ELF-1 (cell line): Measurements from ENCODE around the gene GID4.

ENCODE experiments used
- DNase-seq: peaks from one replicate; pipeline ENCODE4 v3.0.0-alpha.2; 2016; ENCODE audit warnings: low read depth, low spot score

Gene GID4

DNA sequence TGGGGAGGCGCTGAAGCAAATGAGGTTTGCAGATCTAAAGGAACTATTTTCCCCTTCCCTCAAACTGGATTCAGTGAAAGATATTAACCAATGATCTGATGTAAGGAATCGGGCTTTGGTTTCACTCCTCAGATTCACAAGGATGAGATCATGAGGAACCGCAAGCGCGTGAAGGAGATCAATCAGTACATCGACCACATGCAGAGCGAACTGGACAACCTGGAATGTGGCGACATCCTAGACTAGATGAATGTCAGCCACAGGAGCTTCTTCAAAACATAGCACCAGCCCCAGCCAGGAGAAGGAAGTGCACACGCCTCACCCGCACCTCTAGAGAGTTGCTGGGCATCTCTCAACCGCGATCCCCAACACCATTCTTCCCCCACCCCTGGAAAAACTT is 22.8 kb upstream of the GID4 start:
- no peak for DNase-seq

- DNase-seq = no peak
These were observed 21.2 kb upstream of the GID4 start for GRCh38 chr17:18017958-18018357.

DNA sequence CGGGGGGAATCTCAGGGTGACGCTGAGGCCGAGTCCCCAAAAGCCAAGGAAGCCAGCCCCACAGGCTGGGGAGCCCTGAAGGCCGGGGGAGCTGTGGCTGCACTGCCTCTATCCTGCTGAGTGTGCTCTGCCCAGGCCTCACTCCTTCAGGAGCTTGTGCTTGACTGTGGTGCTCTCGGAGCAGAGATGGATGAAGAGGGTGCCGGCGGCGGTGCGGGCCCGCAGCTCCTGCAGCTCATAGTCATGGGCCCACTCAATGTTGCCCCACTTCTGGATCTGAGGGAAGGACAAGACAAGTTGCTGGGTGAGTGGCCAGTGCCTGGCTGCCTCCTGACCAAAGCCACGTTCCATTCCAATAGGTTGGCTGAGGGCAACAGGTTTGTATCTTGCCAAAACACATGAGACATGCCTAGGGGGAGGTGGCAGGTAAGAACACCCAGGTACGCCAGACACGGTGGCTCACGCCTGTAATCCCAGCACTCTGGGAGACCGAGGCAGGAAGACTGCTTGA is 20.7 kb upstream of the GID4 start:
- no peak for DNase-seq

DNA sequence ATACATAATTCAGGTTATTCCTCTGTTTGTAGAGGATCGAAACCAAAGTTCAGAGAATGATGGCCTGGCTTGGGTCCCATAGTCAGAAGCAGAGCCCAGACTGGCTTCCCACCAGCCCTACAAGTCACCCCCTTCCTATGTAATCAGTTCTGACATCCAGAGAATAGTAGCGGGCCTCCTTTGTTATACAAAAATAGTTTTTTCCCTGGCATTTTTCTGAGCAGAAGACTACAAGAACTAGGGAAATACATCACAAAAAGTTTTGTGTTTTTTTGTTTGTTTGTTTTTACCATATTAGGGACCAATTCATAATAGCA is 19.4 kb upstream of the GID4 start:
- no peak for DNase-seq

DNA sequence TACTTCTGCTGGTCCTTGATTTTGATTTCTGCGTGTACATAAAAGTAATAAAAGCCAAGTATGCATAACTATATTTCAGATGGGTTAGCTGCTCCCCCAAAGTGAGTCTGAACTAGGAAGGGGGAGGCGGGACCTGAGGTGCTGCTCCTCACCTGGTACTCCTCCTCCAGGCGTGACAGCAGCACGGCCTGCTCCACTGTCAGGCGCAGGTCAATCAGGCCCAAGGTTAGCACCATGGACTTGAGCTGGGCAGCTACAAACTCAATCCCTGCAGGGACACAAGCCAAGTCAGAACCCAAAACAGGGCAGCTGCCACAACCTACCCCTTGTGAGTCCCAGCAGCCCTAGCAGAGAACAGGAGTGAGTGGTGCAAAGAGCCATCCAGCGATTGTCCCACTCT is 18.2 kb upstream of the GID4 start:
- DNase-seq = no peak

DNA sequence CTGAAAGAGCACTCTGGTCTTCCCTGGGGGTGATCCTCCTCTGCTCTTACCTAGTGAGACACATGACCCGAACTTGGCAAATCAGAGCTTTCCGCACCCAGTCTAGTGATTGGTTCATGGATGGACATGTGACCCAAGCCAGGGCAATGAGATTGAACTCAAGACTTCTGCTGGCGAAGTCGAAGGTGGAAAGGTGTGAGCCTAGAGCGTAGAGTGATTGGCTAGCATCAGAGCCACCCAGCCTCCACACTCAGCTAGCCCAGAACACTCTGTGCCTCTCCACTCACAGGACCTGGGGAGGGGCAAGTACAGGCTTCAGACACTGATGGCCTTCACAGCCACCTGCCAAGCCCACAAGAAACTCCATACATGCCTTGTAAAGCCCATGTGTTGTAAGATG is 17.8 kb upstream of the GID4 start:
- DNase-seq = no peak

- DNase-seq = no peak
These were observed 13.8 kb upstream of the GID4 start for GRCh38 chr17:18025241-18025944.

- DNase-seq = no peak
These were observed 13.0 kb upstream of the GID4 start for GRCh38 chr17:18025945-18026776.

GRCh38 chr17:18027280-18027679 is 11.9 kb upstream of the GID4 start:
- DNase-seq = no peak

GRCh38 chr17:18028114-18028951 is 10.9 kb upstream of the GID4 start:
- no peak for DNase-seq

GRCh38 chr17:18028952-18029540 is 10.2 kb upstream of the GID4 start:
- DNase-seq = no peak

GRCh38 chr17:18031955-18032354 is 7.3 kb upstream of the GID4 start:
- peak; percentile 11 for DNase-seq

- DNase-seq = peak; percentile 73
These were observed 5.6 kb upstream of the GID4 start for GRCh38 chr17:18033442-18034099.

DNA sequence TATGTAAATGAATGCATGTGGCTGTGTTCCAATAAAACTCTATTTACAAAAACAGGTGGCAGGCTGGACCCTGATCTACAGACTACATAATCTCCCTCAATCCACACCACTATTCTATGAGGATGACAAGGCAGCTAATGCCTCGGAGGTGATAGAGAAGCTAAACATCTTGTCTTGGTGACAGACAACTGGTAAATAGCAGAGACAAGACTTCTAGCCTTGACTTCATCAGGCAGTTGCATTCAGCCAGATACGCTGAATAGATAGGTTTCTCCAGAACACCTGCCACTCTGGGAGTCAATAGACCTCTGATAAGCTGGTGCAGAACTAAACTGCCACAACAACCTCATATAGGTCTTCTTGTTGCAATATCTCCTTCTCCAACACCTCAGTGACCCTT is 3.5 kb upstream of the GID4 start:
- no peak for DNase-seq

- no peak for DNase-seq
These were observed 1.7 kb upstream of the GID4 start for GRCh38 chr17:18037486-18037885.

DNA sequence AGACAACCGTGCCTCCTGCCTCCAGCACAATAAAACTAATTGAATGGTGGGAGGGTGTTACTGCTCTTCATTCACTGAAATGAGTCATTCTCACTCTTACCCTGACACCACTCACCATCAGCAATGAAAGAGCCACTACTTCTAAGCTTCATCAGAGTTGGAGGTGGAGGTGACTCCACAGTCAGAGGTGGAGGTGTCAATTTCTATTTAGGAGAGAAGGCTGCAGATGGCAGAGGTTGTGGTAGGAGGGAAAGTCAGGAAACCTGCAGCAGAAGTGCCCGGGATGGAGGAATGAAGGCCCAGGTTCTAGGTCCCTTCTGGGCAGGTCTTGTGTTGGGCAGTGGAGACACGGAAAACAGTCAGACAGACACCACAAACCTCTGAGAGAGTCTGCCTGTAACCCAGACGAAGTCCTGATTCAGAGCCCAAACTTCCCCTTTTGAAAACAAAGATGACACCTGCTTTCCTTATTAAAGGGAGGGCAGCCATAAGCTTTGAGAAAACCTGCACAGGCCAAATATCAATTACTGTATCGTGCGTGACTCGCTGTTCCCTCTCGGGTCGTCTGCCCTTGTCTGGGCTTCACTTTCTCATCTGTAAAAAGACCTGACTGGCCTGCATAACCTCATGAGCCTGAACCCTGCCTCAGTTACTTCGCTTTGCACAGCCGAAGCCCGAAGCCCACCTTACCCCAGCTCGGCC is 908 bp upstream of the GID4 start:
- no peak for DNase-seq

- peak; percentile 40 for DNase-seq
These were observed 490 bp downstream of the GID4 start for GRCh38 chr17:18039535-18040260.

DNA sequence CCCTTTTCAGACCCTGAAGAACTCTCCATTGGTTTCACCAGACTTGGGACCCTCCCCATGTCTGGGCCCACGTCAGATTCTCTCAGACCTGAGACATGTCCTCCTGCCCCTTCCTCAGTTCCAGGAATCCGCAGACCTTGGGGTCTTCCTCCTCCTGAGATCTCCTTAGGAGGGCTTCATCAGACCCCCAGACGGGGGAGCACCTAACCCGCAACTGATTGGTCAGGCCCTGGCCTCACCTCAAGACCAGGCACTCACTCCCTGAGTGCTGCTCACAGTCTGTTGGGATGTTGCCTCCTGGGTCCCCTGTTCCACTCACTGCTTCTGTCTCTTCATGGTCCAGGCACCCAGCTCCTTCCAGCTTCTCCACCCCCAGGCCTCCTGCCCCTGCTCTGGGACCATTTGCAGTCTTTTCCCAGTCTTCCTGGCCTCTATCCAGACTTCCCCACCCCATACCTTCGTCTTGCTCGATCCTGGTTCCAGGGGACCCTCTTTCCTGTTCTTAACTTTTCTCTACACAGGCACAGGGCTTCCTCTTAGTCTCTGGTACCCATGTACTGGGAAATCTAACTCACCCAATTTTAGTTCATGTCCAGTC is 1.2 kb downstream of the GID4 start:
- peak; percentile 13 for DNase-seq

DNA sequence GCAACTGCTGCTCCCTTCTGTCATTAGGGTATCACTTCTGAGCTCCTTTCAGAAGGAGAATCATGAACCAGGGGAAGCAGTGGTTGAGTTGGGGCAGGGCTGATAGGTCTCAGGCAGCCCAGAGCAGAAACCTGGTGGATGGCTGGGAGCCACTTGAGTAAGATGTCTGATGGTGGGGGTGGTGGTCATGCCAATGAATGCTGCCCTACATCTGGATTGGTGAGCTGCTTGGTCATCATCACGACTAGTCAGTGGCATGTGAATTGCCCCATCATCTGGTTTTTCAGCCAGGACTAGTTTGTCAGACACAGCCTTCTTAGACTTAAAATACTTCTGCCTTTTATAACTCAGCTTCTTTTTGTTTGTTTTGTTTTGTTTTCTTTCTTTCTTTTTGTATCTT is 2.6 kb downstream of the GID4 start:
- no peak for DNase-seq

GRCh38 chr17:18042983-18043382 is 3.8 kb downstream of the GID4 start:
- no peak for DNase-seq
